Lower leg skin (tissue), 3 donors: ENCODE data around the gene DLG2.

Experiments
- POLR2A ChIP-seq, 2 donors: fragments of 450-650 bp; IDR thresholded peaks; one replicate each; pipeline ENCODE4 v1.6.1; 2016 to 2017; ENCODE audit warnings: antibody characterized with exemption in 2 of 2, mild to moderate bottlenecking in 1 of 2, moderate library complexity in 1 of 2
- TF ChIP-seq, protein P1 (sequence below), 3 donors: fragments of 450-650 bp; IDR thresholded peaks; one replicate each; pipeline ENCODE4 v1.5.1; 2016; ENCODE audit warnings: antibody characterized with exemption in 3 of 3, mild to moderate bottlenecking in 3 of 3, moderate library complexity in 2 of 3

- TF ChIP-seq POLR2A (IDR thresholded peaks at IDR 0.05) = no peak
- TF ChIP-seq, protein P1, sequence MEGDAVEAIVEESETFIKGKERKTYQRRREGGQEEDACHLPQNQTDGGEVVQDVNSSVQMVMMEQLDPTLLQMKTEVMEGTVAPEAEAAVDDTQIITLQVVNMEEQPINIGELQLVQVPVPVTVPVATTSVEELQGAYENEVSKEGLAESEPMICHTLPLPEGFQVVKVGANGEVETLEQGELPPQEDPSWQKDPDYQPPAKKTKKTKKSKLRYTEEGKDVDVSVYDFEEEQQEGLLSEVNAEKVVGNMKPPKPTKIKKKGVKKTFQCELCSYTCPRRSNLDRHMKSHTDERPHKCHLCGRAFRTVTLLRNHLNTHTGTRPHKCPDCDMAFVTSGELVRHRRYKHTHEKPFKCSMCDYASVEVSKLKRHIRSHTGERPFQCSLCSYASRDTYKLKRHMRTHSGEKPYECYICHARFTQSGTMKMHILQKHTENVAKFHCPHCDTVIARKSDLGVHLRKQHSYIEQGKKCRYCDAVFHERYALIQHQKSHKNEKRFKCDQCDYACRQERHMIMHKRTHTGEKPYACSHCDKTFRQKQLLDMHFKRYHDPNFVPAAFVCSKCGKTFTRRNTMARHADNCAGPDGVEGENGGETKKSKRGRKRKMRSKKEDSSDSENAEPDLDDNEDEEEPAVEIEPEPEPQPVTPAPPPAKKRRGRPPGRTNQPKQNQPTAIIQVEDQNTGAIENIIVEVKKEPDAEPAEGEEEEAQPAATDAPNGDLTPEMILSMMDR (IDR thresholded peaks at IDR 0.05) = no peak
Observed at GRCh38 chr11:83676056-83676601, 1951.0 kb downstream of the DLG2 start.
